ENCODE measurements around the gene EPHA4.

EPHA4 gene

DNA sequence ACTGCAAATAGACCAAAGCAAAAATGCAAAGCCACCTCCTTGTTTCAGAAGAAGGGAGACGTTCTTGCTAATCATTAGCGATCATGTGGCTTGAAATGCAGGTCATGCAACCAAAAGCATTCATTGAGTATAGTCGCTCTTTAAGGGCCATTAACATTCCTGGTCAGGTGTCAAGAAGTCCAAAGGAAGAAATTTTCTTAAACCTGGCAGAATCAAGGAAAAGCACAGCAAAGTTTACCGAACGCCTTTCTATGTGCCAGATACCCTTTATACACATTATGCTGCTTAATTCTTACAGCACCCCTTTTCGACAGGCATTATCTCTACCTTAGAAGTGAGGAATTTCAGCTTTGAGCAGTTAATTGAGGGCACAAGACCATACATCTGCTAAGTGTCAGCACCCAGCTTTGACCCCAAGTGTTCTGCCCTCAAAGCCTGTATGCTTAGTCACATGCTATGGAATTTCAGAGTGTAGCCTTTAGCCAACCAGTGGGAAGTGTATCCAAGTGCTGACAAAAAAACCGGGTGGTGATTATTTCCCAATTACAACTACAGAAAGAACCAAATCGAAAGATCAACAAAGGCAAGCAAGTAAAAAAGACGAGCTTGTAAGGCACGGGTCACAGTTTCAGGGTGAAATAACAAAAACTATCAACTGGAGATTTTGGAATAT lies 70.8 kb downstream of the EPHA4 start:
- no peak for DNase-seq

DNA sequence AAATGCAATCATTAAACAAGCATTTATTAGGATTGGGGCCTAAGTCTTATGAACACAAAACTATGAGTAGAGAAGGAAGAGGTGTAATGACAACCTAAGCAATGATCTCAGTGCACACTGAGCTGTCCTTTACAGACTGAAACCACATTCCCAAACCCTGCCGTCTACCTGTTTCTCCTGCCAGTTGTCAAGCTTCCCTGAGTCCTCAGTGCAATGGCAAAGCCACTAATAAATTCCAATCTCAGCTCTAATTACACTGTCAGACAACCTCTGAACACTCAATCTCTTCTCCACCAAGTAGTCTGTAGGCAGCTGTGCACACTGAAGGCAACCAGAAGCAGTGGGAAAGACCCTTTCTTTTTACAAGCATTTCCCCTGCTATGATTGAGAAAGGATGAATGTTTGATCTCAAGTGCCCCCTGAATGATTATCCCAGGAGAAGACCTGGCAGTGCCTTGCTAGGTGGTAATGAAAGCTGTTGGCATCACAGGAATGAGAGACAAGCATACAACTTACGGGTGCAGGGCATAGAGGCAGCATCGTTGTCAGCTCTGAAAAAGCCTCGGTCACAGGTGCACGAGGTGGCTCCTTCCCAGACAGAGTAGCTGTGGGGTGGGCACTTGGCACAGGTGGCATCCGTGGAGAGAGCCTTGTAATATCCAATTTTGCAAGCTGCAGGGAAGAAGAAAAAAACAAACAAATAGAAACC lies 71.4 kb downstream of the EPHA4 start:
- DNase-seq, result no peak

DNA sequence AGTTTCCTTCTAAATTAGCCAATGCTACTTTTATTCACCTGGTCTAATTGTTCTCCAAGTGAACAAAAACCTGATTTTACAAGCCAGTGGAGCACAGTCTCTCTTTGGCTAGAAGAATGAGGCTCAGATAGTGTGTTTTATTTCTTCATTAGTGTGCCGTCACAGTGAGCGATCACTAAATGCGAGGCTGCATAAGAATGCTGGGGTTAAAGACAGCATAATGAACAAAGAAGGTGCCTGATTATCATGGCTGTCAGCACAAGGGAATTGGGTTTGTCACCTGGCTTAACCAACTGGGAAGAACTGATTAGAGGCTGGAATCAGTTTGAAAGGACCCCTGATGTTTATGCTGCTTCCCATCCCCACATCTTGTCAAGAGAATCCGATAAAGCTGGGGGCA lies 76.4 kb downstream of the EPHA4 start:
- no peak for DNase-seq

DNA sequence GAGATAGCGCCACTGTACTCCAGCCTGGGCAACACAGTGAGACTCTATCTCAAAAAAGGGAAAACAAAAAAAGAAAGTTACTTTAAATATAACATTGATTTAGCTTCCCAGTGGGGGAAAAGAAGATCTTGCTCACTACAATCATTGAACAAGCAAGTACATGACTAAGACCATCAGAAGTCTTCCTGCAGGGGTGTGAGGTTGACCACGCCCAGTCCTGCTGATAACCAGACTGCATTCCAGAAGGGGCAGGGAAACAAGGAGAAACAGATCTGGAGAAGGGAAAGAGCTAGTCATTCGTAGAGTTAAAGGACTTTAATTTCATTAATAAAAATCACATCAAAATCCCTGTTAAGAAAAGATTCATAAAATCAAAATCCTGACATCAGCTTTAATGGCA lies 77.5 kb downstream of the EPHA4 start:
- no peak for DNase-seq

DNA sequence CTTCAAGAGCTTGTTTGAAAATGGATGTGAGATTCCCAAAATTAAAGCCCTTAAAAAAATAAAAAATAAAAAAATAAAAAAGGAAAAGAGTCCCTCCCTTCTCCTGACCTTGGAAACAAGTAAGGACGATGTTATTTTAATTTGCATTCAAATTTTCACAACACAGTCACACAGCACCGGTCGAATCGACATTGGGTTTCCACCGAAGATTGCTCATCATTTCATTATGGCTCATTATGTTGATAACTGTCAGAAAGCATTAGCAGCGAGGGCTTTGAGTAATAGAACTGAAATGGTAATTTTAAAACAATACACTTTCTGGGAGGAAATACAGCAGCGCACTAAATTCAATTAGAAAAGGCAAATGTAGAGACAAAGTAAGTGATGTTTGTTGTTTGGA lies 78.7 kb downstream of the EPHA4 start:
- no peak for DNase-seq

DNA sequence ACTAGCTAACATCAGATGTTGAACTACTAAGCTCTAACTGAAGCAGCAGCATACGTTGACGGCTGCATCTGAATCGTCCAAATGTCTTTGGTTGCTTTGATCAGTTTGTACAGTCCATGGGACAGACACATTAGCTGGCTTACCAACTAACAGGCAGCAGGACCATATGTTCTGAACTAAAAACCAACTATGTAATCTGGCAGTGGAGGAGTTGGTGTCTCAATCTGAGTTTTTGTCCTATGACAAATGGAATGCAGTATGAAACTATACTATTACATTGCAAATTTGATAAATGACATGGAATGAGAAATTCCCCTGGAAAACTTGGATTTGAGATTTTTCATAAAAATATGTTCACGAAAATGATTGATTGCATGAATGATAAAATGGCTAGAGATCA lies 79.5 kb downstream of the EPHA4 start:
- no peak for DNase-seq

DNA sequence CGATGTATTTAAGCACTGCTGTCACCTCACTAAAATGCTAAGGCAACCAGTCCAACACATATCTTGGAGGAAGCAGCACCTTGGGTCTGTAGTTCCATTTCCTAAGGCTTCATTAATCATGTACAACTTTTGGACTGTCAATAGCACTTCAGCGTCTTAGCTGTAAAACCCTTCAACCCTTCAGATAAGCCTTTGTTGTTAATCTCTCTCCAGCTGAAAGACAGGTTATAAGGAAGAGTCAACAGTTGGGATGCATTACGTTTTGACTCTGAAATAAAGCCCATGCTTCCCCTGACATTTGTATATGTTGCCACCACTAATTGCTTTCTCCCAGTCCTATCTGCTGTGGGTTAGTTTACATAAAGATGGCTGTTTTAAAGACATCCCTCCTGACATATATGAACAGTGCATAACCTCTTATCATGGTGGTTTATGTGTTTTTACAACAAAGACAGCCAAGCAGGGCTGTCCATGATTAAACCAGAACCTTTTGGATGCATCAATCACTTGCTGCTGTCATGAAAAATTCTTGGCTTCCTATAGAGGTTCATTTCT lies 81.5 kb downstream of the EPHA4 start:
- DNase-seq, result no peak

DNA sequence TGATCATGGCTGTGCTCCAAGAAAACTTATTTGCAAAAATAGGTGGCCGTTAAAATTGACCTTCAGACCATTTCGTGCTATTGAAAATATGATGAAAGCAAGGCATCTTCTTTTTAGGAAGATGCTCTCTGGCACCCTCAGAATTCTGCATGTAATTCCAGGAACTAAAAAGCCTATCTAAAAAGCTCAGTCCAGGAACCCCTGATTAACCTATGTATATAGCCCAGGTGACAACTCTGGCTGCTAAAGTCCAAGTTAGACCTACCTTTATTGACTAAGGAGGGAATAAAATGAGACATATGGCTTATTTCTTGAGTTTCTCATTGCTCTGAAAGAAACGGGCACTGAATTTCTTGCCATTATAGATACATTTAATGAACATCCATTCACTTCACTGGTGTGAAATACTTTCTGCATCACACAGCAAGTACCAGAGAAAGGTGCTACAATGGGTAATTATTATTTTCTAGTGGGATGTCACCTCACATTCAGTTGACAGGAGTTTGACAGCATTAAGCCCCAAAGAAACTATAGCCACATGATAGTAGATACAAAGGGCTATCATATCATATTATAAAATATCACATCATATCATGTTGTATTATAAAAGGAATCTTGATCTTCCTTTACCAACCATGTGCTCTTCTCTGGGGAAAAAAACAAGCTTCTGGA lies 83.8 kb downstream of the EPHA4 start:
- no peak for DNase-seq

DNA sequence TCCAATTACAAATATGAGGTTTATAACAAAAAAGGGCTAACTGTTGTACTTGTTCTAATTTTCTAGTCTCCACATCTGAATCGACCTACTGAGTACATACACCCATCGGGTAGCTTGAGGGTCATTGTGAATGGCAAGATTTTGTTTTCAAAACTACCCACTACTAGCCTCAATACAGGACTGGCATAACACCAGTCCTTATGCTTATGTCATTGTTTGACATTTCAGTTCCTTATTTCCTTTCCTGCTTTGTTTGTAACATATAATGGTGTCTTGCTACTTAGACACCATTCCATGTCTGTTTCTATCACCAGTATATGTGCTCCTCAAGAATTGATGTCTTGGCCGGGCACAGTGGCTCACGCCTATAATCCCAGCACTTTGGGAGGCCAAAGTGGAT lies 86.0 kb downstream of the EPHA4 start:
- DNase-seq, result no peak

DNA sequence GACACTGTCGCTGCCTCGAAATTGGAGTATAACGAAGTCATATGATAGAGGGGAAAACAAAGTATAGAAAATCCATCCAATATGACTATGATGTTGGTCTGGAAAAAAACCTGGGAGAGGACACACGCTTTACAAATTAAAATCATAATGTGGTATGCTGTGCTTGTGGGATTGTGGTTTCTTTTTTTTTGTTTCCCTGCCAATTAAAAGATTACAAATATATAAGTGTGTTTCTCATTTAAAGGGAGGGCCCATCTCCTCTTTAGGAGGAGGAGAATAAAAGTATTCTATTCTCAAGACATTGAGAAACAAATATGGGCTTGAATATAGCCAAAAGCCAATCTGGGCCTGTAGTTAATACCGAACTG lies 86.6 kb downstream of the EPHA4 start:
- no peak for DNase-seq

DNA sequence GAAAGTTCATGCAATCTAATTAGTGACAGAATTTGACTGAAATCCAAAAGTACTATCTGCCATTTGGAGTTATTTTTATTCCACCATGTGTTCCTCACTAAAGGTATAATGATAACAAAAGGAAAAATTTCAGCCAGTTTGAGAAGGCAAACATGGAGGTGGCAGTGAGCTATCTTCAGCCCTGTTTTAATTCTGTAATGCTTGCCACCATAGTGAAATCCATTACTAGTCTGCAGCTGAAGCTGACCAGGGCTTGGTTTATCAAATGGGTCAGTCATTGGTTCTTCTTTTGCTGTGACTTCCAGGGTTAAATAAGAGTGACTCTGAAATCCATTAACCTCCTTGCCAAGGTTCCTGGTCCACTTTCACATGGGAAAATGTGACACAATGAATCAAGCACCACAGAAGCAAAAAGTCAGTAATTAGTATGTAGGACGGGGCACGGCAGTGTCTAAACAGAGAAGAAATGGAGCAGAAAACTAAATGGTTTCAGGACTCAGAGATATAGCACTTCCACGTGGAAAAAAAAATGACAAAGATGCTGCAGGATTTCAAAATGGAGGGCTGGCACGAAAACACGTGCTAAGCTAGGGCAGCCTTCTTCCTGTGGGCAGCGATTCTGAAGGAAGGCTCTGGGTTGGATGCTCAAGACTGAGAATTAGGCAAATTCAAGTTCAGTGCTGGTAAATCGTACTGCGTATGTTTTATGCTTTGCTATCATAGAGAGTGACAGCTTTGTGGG lies 87.2 kb downstream of the EPHA4 start:
- DNase-seq, result no peak

DNA sequence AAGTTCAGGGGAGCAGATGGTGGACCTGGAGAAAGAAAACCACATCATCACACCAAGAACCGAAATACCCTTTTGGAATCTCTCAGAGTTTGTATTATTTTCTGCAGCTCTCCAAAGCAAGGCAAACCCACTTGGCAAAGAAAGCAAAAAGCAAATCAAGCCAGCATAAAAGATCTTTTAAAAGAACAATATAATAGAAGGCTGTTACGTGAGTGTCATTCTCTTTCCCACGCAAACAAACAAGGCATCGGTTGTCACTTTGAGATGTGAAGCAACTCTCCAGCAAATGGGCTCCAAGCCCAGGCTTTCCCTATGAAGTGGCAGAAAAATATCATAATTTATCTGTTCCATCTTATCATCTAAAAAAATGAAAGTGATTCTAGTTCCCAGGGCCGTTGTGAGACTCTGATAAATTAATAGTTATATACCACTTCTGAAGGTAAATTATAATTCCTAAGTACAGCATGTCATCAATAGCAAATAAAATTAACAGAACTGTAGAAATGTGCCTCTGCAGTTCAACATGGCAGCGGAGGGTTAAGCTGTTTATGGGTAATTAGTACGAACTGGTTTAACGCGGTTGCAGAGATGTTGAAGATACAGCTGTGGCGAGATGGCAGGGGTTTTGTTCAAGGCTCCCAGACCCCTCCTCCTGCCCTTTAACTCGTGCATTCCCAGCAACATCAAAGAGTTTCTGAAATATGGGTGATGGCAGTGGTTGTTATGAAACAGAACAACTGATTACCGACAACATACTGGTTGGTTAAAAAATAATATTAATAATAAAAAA lies 89.2 kb downstream of the EPHA4 start:
- DNase-seq, result no peak

DNA sequence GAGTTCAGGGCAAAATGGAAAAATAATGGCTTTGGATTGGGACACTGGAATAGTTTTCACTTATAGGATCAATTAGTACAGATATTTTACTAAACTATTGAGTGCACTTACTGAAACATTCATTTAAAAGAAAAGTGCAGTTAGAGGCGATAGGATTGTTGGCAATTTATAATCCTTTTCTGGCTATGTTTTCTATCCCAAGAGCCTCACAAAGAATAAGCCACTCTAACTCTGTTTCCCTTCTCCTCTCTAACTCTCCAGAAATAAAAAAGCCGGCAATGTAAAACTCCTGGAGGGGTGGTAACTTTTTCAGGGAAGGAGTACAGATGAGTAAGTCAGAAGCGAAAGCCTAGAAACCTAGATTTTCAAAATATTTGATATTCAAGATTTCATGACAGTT lies 91.3 kb downstream of the EPHA4 start:
- DNase-seq, result no peak

DNA sequence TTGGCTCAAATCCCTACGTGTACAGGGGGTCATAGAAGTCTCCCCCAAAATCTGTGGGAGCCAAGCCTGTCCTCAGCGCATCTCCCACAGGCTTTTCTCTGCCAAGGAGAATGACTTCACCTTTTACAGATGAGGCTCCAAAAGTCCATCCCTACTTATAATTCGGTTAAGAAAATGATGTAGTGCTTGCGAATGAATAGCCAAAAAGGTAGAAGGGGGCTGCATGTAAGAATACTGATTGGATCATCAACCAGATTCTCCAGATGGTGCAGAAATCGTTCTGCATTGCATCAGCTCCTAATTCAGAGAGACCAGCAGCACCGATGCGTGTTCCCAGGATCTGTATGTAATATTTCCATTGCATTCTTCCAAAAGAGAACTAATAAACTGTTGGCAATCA lies 91.9 kb downstream of the EPHA4 start:
- no peak for DNase-seq

DNA sequence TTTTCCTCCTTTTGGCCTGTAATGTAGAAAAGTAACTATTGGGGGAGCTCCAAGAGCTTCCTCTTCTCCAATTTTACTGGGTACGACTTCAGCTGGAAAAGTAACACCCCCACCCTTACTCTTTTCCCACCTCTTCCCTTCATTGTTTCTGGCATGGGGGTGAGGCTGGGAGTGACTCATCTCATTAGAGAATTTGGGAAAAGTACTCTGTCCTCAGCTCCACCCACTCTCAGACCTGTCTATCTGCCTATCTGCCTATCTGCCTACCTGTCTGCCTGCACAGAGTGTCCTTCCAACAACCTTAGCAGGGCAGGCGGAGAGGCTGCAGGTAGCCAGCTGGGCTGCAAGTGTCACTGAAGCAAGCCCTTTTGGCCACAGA lies 93.6 kb downstream of the EPHA4 start:
- DNase-seq, result no peak

DNA sequence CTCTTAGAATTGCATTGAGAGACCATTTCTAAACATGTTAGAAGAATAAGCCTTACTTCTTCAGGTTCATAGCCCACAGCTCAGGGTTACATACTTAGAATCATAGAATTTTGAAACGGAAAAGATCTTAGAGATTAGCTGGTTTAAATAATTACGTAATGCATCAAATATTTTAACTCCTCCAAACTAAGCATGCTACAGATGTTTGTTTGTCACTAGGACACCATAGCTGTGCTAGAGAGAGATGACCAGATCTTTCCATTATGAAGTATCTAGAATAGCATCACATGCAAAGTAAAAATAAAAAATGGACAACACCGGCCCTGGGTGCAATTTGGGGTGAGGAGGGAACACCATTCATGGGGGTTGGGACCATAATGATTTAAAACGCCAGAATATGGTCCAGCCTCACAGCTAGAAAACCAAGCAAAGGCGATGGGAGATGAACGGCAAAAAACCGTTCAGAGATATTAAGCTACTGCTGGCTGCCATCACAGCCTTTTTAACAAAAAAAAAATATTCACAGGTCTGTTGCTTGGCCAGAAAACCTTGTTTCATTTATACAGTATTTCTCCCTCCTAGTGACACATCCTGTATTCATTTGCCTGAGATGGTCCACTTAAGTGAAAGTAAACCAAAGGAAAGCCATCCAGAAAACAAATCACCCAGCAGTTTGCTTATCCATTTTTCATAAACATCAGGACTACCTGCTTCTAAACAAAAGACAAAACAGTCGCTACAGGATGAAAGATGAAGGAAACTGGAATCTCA lies 94.2 kb downstream of the EPHA4 start:
- DNase-seq, result no peak

DNA sequence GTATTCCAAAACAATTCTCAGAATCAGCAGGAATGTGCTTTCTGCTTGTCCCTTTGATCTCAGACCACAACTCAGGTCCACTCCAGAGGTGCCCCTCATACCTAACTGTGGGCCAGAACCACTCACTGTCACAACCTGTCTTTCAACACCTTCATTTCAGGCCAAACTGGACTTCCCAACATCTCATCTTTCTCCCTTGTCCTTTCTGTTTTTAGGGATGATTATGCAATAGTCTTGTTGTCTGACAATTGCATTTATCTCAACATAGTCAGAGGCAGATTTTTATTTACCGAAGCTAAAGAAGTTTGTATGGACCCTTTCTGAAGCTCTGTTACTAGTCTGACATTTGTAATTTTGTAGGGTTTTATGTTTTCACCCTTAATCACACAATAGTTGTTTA lies 95.9 kb downstream of the EPHA4 start:
- no peak for DNase-seq

DNA sequence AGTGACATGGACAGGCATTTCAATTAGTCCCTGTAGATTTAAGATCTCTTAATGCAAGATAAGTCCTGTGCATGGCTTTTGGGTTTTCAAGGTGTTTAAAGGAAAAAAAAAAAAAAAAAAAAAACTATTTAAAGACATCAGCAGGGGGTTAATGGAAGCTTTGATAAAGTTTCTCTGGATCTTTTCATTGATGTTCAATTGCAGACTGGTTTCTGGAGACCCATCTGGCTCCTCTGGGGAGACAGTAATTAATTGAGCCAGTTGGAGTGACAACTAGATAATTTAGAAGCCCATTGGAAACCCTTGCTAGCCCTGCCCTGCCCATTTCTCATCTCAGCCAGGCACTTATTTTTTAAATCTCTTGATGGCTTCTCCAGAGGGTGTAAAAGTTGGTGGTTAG lies 98.7 kb downstream of the EPHA4 start:
- DNase-seq, result no peak

DNA sequence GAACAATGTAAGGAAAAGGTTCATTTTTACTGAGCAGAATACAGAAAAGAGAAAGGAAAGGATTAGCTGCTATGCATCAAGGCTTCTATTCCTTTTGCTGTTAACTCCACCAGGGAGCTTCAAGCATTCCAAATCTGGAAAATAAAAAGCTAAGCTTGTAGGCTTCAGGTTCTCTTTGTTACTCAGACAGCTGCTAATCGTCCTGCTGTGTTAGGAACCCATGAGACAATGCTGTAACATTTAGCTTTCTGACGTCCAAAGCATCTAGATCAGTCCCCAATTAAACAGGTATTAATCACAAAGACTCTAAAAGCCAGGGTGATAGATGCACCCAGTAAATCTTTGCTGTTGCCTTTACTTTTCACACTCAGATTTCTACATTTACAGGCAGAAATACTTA lies 103.8 kb downstream of the EPHA4 start:
- no peak for DNase-seq

DNA sequence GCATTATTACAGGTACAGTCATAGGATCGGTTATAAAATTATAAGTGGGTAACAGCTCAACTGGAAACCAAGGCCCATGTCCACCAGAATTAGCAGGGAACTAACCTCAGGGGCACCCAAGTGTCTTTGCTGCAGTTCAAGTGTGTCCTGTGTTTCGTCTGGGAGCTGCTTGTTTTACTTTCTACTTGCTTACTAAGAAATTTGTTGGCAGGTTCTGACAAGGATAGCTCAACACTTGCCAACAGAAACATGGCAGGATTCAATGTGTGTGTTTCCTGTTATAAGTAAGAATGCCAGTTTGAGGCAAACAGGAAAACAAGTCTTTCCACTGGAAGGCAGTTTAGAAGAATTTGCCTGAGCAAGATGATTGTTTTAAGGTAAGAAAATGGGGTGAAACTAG lies 104.5 kb downstream of the EPHA4 start:
- DNase-seq, result no peak

DNA sequence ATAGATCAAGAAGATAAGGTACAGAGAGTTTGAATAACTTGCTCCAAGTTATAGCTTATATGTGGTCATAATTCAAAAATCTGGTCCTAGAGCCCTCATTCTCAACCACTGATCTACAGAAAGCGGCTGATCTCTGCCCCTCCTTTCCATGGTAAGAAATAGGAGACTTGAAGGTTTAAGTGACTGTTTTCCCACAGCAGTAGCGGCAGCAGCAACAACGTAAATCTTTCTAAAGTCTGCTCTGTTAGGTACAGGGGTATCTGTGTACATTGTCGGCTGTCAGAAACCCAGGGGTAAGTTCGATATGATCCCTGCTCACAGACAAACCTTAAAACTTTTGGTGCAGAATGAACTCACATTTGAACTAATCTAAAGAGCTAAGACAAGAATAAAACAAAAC lies 105.4 kb downstream of the EPHA4 start:
- DNase-seq, result no peak

DNA sequence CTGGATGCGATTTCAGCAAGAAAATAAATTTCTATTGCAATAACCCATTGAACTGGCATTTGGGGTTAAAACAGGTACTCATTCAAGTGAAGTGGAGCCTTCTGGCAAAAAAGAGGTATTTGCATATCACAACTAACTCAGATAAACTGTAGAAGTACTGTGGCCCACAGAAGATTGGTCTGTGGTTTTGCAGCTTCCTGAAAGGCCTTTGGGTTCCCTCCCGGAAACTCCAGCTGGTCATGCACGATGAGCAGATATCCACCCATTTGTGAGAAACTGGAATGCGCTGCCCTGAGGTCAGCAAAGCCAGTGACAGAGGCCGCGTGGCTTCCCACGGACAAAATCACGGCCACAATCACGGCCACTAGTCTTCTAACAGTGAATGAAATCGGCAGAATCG lies 106.3 kb downstream of the EPHA4 start:
- DNase-seq, result no peak
